GM20431 (cell line): ENCODE results near the gene FOXA2.

Experiments used
- in situ Hi-C: fragments of 300-500 bp; cut with MseI, MboI; formaldehyde crosslinking; loops from one replicate; pipeline ENCODE4 v1.15.0; 2020; ENCODE audit warnings: low sequenced_read_pairs; ENCODE audit not compliant: unreplicated experiment

Gene FOXA2

GRCh38 chr20:22545045-22545444 lies 39.3 kb downstream of the FOXA2 start:
- in situ Hi-C loops: no loop called here

- in situ Hi-C loops: no loop called here
These were observed 39.9 kb downstream of the FOXA2 start for GRCh38 chr20:22544462-22544861.

DNA sequence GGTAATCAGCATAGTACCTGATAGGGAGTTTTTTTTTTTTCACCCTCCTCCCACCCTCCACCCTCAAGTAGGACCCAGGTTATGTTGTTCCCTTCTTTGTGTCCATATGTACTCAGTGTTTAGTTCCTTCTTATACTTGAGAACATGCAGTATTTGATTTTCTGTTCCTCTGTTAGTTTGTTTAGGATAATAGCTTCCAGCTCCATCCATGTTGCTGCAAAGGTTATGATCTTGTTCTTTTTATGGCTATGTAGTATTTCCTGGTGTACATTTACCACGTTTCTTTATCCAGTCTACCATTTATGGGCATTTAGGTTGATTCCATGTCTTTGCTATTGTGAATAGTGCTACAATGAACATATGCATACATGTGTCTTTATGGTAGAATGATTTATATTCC lies 41.9 kb downstream of the FOXA2 start:
- in situ Hi-C loops: no loop called here

DNA sequence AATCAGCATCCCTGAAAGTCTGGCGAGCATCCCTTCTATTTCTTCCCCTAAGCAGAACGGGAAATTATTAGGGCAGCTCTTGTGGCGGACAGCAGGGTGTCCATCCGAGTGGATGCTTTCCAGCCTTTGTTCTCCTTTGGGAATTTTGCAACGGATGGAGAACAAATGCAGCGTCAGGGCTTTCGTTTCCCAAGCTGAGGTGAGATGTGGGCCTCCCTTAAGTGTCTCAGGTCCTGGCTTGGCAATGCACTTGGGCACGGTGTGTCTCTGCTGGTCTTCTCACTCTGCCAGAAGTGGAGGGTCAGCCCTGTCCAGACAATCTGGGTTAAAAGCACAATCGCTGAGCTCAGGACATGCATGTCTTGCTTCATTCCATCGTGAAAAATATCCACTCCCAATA lies 43.5 kb downstream of the FOXA2 start:
- in situ Hi-C loops: no loop called here

GRCh38 chr20:22536956-22537756 lies 47.2 kb downstream of the FOXA2 start:
- in situ Hi-C loops: no loop called here

GRCh38 chr20:22536141-22536828 lies 48.1 kb downstream of the FOXA2 start:
- in situ Hi-C loops: no loop called here

DNA sequence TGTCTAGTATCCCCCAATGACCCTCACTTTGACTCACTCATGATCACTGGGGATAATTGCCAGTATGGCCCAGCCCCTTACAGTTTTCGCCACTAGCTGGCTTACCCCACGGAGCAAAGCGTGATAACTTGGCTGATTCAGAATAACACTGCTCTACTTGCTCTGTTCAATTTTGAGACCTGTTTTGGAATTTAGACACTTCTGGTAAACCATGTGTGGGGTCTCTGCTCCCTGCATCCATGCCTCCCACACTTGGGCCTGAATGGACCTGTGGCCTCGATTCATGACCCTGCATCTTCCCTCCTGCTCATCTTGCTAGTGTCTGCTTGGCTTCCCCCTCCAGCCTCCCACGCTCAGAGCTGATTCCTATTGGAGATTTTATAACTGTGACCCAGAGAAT lies 48.9 kb downstream of the FOXA2 start:
- in situ Hi-C loops: no loop called here

- in situ Hi-C loops: no loop called here
These were observed 50.3 kb downstream of the FOXA2 start for GRCh38 chr20:22533823-22534751.

GRCh38 chr20:22532598-22532997 lies 51.8 kb downstream of the FOXA2 start:
- in situ Hi-C loops: no loop called here

GRCh38 chr20:22531756-22532155 lies 52.6 kb downstream of the FOXA2 start:
- in situ Hi-C loops: no loop called here

DNA sequence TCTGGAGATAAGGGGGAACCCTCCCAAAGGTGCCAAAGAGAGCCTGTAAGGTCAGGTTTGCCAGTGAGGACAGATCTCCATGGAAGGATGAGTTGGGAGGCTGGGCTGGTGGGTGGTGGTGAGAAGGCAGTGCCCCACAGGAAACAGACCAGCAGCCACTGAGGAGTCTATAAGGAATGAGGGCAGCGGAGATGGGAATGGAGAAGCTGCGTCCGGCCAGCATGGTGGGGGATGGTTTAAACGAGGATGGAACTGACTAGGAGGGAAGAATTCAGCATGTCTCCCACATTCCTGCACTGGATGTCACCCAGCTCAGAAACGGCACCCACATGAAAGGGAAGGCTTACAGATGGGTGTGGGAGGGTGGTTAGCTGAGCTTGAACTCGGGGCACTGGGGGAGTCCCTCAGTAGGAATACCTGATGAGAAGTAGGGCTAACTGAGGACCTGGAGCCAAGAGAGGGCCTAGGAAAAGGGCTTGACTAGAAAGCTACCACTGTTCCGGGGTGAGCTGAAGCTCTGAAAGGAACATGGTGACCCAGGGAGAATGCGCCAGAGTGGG lies 53.2 kb downstream of the FOXA2 start:
- in situ Hi-C loops: no loop called here
